Activated T-helper 1 cell treated with Interleukin-2 at 50 U/mL for 16 hours (primary cell): ENCODE results near the gene TENM4.

Experiments used
- DNase-seq: peaks from one replicate; pipeline ENCODE4 v3.0.0-alpha.2; 2020; ENCODE audit warnings: low read depth

Gene TENM4

GRCh38 chr11:78742430-78742829, 698.4 kb downstream of the TENM4 start:
- no peak for DNase-seq

- no peak for DNase-seq
Measured at GRCh38 chr11:78741741-78742140, 699.1 kb downstream of the TENM4 start.

DNA sequence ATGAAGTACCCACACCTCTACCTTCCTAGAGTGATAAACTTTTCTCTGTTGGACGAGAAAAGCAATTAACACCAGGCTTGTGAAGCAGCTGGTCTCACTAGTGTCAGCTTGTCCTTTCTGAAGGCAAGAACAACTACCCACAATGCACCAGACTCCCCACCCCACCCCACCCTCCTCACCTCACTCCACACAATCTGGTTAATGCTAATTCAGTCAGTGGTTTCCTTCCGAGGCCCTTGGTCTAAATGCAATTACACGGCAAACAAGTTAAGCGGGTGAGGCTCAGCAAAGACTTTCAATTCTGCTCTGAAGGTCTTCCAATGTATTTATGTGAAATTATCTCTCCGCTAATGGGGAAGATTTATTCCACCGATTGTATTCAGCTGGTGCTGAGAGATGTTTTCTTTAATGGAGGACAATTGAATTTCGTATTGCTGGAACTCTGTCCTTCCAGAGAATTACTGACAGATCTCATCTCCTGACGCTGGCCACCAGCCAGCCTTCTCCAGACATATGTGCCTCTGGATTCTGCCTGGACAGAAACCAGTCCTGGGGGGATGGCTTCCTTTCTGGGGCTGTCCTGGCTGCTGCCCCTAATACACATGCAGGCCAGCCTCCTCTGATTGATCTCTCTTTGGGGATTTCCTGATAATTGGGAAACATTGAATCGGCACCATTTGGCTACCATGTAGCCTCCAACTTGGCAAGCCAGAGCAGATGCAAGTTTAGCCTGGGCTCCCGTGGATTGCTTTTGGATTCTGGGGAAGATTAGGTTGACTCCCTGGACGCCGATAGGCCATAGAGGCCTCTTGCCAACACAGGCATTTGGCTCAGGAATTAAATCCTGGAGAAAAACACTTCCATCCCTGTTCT, 700.4 kb downstream of the TENM4 start:
- no peak for DNase-seq

DNA sequence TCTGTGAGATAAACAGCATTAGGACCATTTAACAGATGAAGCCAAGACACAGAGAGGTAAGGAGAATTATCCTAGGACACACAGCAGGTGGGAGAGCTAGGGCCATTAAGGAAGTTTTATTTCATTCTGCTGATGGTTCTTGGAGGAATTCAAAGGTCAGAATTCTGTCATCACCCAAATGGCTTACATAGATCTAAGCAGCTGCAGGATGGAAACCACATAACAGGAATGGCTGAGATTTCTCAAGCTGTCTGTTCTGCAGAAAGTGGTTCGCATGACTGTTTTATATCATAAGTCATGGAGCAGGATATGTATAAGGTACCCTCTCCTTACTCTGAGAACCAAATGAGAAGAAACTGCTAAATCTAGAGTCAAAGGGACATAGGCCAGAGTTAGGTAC, 702.9 kb downstream of the TENM4 start:
- DNase-seq, result no peak

DNA sequence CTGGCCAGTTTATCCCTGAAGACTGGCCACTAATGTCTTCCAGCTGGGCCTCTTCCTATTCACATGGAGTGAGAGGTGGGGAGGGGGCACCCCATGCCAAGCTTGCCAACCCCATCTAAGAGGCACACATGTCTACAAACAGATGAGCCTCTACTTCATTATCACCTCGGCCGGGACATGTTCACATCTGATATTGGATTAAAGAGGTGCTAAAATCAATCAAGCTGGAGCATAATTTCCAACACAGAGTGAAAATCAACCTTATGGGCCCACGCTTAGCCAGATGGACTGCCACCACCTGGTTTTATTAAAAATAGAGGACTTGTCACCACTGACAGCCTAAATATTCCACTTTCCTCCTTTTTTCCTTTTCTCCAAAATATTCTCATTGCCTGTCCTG, 703.5 kb downstream of the TENM4 start:
- DNase-seq, result no peak

DNA sequence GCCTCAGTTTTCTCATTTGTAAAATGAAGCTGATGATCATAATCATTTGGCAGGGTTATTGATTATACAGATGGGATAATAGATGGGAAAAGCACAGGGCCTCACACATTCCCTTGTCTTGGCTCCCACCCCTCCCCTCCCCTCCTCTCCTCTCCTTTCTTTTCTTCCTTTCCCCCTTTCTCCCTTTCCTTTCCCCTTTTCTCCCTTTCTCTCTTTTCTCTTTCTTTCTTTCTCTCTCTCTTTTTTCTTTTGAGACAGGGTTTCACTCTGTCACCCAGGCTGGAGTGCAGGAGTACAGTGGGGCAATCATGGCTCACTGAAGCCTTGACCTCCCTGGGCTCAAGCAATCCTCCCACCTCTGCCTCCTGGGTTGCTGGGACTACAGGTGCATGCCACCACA, 705.1 kb downstream of the TENM4 start:
- DNase-seq, result no peak

- DNase-seq, result no peak
Measured at GRCh38 chr11:78733031-78733430, 707.8 kb downstream of the TENM4 start.

GRCh38 chr11:78732246-78732645, 708.6 kb downstream of the TENM4 start:
- no peak for DNase-seq

DNA sequence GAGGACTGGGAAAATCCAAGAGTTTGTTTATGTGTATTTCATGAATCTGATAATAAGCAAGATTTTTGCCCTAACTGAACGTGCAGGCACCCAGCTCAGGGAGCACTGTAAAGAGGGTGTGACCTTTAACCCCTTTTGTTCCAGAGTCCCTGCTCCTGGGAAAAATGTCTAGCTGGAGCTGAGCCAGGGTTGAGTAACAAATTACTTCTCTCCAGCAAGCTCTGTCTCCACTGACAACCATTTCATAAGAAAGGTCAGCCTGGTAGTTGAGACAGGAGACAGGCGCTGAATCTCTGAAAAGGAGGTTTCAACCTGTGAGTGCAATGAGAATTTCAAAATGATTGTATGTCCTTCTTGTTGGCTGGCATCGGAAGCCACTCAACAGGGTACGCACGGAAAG, 709.8 kb downstream of the TENM4 start:
- DNase-seq, result no peak

DNA sequence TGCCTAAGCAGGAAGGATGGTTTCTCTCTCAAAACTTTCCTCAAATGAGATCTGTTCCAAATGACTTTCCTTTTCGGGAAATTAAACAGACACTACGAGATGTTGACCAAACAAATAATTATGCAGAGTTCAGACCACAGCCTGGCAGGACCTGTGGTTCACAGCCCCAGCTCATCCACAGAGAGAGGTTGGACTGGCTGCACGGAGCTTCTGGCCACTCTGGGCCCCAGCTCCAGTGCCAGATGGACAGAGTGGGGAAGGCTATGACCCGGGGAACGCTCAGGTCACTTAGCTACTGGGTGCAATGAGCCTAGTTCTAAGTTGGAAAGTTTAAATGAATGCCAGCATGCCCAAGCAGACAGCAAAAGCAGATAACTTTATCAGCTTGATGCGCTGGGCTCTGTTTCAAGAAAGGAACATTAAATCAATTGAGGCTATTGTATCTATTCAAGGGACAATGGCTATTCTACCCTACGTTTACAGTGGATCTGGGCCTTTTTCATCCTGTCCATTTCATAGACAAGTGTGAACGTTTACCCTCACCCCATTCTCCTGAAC, 710.5 kb downstream of the TENM4 start:
- DNase-seq, result no peak

DNA sequence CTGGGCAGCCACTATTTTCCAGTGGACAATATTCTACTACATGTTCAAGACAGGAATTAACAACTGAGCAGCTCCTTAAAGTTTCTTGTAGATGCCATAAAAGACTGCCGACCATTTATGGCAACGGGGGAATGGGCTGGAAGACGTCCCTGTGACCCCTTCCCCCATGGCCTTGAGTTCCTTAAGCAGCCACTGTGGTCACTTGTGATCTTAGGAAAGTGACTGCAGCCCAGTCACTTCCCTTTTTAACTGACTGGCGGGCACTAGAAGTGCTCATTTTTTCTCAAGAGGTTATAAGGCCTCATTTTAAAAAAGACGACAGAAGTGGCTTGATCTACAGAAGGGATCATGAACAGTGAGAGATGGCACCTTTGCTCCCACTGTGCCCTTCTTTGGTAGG, 713.0 kb downstream of the TENM4 start:
- DNase-seq, result no peak

GRCh38 chr11:78725200-78725599, 715.6 kb downstream of the TENM4 start:
- DNase-seq, result no peak

DNA sequence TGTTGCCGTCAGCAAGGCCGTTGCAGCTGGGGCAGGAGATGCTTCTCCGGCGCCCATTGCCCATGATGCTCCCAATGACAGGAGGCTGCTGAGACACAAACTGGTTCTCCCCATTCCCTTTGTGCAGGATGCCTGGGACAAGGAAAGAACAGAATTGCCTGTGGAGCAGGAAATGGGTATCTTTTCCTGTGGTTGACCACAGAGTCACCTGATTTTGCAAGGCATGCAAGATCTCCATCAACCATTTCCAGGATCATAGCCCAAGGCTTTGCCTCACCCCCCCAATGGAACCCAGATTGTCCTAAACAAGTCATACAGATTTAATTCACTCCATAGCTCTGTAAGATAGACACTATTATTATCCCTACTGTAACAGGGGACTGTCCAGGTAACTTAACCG, 718.0 kb downstream of the TENM4 start:
- no peak for DNase-seq

- DNase-seq, result no peak
Measured at GRCh38 chr11:78720281-78720989, 720.4 kb downstream of the TENM4 start.

DNA sequence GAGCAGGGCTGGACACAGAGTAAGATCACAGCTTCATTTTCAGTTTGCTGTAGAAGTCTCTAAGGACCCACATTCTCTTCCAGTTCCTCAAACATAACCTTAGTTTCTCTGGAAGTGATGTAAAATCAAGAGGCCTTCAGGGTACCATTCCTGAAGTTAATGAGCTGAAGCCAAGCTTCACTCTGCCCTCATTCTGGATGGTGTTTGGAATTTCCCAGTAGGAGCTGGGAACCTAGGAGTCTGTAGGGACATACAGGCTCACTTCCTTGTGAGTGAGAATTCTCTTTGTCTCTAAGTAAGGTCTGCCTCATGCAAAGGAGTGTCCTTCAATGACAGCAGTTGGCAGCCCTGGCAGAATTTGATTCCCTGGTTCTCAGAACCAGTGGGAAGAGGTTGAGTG, 723.8 kb downstream of the TENM4 start:
- no peak for DNase-seq

DNA sequence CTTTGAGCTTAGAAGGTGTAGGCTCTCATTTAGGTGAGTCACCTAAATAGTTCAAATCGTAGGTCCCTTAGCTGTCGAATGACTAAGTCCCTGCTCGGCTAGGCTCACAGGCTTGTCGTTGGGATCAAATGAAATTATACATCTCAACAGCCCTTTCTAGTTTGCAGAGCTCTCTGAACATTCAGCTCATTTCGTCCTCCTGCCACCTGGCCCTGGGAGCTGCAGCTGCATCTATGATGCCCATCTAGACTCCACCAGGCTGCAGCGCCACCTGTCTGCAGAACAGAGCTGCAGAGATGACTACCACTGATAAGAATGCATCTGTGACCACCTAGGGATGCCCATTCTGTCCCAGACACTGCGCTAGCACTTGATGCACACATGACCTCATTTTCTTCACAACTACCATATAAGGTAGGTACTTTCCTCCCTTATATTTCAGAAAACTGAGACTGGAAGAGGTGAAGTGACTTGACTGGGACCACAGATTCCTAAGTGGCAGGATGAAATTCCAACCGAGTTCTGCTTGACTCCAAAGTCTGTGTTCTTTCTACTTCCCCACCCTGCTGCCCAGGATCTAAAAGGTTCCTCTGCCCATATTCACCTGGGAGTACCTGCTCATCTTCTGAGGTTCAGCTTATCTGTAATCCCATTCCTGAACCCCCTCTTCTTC, 725.1 kb downstream of the TENM4 start:
- no peak for DNase-seq

- no peak for DNase-seq
Measured at GRCh38 chr11:78714539-78714938, 726.3 kb downstream of the TENM4 start.

DNA sequence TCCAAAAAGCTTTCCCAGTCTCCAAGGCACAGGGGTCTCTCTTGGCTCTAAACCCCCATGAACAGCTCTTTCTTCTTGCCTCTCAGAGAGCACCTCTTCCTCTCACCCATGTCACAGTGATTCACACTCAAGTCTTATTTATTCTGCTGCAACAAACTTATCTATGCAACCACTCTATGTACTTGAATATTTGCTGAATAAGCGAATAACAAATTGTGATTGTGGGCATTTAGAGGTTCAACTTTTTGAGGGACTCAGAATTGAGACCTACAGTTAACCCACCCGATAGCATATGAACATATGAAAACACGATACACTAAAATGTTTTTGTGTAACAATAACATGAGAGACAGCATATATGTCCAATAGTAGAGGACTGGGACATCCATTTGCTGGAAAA, 729.1 kb downstream of the TENM4 start:
- DNase-seq, result no peak

GRCh38 chr11:78710417-78710816, 730.4 kb downstream of the TENM4 start:
- DNase-seq, result no peak

DNA sequence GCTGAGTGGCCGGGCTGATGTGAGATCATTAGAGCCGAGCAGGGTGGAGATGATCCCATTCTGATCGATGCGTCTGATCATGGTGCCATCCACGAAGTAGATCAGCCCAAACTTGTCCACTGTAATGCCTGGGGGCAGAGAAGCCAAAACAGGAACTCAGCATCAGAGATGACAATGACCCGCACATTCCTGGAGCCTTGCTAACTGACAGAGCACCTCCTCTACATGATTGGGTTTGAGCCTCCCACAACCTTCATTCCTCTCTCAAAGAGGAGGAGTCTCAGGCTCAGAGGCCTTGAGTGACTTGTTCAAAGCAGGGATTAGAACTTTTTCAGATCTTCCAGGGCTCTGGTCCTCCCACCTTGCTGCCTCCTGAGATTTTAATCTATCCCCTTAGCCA, 732.4 kb downstream of the TENM4 start:
- DNase-seq, result no peak

DNA sequence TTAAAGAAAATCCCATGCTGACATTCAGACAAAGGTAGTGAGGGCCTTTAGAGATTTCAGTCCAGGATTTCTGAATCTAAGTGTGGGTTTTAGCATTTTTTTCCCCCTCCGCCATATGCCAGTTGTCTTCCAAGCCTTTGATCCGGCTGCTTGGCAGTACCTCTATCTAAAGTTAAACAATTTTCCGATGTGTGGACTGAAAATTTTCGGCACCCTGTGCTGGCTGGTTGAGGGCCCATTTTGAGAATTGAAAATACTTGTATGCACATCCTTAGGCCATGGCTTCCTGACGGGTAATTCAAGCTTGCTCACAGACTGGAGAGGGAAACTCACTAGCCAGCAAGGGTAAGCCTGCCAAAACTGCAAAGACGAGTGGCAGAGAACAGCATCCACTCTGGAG, 734.3 kb downstream of the TENM4 start:
- DNase-seq, result no peak

DNA sequence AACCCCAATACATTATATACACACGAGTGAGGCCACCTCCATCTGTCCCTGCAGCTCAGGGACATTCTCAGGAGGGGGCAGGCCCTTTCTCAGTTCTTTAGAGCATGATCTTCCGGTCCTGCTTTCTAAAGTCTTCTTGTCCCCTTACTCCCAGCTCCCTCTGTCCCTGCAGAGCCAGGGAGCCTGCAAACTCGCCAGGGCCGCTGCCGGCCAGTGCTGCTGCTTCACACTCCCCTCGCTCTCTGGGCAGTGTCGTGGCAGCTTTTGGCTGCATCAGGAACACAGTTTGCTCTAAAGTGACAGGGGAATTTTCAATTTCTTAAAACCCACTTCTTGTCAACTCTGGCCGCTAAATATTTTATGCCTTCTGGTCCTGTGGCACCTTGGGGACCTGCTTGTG, 736.0 kb downstream of the TENM4 start:
- no peak for DNase-seq
